Measurements from ENCODE around the gene TTC23.

GRCh38 chr15:99095626-99096025 lies 153.8 kb downstream of the TTC23 start:
- no peak for TF ChIP-seq CTCF (IDR thresholded peaks at IDR 0.05)
- no peak for TF ChIP-seq POLR2A (IDR thresholded peaks at IDR 0.05)
- no peak for TF ChIP-seq POLR2AphosphoS5 (IDR thresholded peaks at IDR 0.05)
- no peak for TF ChIP-seq EP300 (IDR thresholded peaks at IDR 0.05)
